GM12872 (cell line): ENCODE results near the gene ERC2.

Experiments
- CTCF ChIP-seq: IDR thresholded peaks from 3 replicates; pipeline ENCODE4 v1.5.1; 2011; ENCODE audit warnings: low read depth, mild to moderate bottlenecking, low read length, moderate library complexity; ENCODE audit not compliant: insufficient read depth

The ERC2 gene

GRCh38 chr3:55951388-55951787, 516.9 kb downstream of the ERC2 start:
- TF ChIP-seq CTCF, result no peak

DNA sequence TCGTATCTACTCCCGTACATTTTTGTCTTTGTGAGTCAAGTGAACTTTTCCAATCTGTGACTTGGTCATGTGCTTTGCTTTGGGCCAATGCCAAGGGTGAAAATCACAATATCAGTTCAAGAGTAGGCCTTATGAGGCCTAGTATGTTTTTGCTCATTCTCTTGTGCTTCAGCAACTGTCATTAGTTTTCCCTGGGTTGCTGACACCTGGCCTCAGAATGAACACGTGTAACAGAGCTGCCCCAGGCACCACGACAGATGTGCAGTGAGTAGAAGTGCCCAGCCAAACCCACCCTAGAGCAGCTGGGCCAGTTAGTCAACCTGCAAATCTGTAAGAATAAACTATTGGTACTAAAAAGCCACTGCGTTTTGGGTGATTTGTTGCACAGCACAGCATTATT, 520.9 kb downstream of the ERC2 start:
- TF ChIP-seq CTCF, result no peak

- TF ChIP-seq CTCF, result no peak
Measured at GRCh38 chr3:55946574-55947160, 521.6 kb downstream of the ERC2 start.

DNA sequence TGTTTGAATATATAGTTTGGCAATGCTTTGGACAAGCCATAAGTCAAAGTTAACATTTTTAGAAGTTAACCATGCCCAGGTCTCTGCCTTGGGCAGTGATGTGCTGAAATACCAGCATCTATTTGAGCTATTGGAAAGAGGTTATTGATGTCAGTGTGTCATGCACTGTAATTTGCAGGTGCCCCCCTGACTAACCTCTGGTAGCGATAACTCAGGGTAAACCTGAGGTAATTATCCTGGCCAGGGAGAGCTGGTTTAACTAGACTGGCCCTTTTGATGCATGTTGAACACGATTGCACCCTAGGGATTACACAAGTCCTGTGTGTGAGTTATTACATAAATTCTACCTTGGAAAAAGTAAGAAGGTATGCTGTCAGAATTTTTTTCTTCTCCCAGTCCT, 525.4 kb downstream of the ERC2 start:
- TF ChIP-seq CTCF, result no peak

DNA sequence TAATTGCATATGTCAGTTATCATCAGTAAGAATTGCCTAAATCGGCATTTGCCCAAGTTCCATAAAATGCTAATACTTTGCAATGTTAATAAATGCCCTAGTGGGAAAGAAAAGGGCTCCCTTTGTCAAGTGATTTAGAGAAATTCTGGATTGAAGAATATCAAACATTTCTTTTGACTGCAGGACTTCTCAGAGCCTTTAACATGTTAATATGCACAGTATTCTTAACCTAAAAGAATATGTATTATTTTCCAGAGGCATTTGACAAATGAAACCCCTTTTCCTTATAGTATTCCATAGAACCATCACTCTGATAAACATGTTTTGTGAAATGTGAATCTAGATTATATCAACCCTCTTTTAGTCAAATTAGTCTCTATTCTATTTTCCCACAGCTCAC, 529.0 kb downstream of the ERC2 start:
- no peak for TF ChIP-seq CTCF

DNA sequence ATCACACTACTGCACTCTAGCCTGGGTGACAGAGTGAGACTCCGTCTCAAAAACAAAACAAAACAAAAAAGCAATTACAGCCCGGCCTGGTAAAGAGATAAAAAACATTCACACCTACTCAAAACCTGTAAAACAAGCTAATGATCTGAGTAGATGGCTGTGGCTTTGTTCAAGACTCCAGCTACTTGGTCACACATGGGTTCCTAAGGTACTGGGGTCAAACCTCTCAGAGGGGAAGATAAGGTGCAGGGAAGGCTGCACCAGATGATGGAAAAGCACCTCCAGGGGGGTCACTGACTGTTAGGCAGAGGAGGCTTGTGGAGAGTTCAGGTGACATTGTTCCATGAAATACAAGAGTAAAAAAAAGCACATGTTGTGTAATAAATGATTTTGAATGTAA, 531.0 kb downstream of the ERC2 start:
- no peak for TF ChIP-seq CTCF

DNA sequence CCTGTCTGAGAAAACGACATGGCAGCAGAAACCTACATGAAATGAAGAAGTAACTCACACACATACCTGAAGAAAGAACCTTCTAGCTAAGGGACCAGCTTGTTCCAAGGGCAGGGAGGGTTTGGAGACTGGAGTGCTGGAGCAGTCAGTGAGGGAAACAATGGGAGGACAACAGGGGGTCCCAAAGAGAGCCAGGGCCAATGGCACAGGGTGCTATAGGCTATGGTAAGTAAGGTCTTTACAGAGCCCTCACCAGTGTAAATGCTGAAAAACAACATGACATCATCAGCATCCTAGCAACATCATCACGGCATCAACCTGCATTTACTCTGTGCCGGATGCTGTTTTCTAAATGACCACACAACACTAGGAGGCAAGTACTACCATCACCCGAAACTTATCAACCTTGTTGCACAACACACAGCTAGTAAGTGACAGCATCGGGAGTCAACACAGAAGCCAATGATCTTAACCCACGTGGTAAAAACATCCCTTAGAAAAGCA, 531.7 kb downstream of the ERC2 start:
- TF ChIP-seq CTCF, result no peak
